ENCODE results near the gene ADARB2.

The ADARB2 gene

GRCh38 chr10:1507436-1507835 is 229.9 kb downstream of the ADARB2 start:
- no peak for DNase-seq (ENCODE audit: low read depth)
- no peak for TF ChIP-seq CTCF (IDR thresholded peaks at IDR 0.05; ENCODE audit: low read depth, low read length, missing control alignments)
- H3K4me3 ChIP-seq (ENCODE audit: low read depth, low read length): no peak overlapping the region

- TF ChIP-seq CTCF (IDR thresholded peaks at IDR 0.05; ENCODE audit: low read depth, low read length, missing control alignments): no peak
- no peak overlapping the region for H3K4me3 ChIP-seq (ENCODE audit: low read depth, low read length)
- DNase-seq (ENCODE audit: low read depth): no peak
These were observed 232.4 kb downstream of the ADARB2 start for GRCh38 chr10:1504940-1505339.

GRCh38 chr10:1504286-1504685 is 233.0 kb downstream of the ADARB2 start:
- DNase-seq (ENCODE audit: low read depth): no peak
- no peak for TF ChIP-seq CTCF (IDR thresholded peaks at IDR 0.05; ENCODE audit: low read depth, low read length, missing control alignments)
- H3K4me3 ChIP-seq (ENCODE audit: low read depth, low read length): no peak overlapping the region

GRCh38 chr10:1502451-1502850 is 234.9 kb downstream of the ADARB2 start:
- no peak for DNase-seq (ENCODE audit: low read depth)
- H3K4me3 ChIP-seq (ENCODE audit: low read depth, low read length): no peak overlapping the region
- no peak for TF ChIP-seq CTCF (IDR thresholded peaks at IDR 0.05; ENCODE audit: low read depth, low read length, missing control alignments)

- no peak for TF ChIP-seq CTCF (IDR thresholded peaks at IDR 0.05; ENCODE audit: low read depth, low read length, missing control alignments)
- H3K4me3 ChIP-seq (ENCODE audit: low read depth, low read length): no peak overlapping the region
- DNase-seq (ENCODE audit: low read depth): no peak
These were observed 237.9 kb downstream of the ADARB2 start for GRCh38 chr10:1499359-1499957.

GRCh38 chr10:1498746-1499358 is 238.5 kb downstream of the ADARB2 start:
- DNase-seq (ENCODE audit: low read depth): no peak
- TF ChIP-seq CTCF (IDR thresholded peaks at IDR 0.05; ENCODE audit: low read depth, low read length, missing control alignments): no peak
- H3K4me3 ChIP-seq (ENCODE audit: low read depth, low read length): no peak overlapping the region

Data from GM12864 (cell line).